Endodermal cell (in vitro differentiated cells): ENCODE data around the gene PRKACA. TPM values are rescaled to one million over a fixed set of nuclear protein-coding genes. Genes with fewer than 3 reads are reported as not detected.
A peak's percentile ranks its signal among the peaks of the same experiment; 100 is the strongest.

Experiments
- DNase-seq: peaks from one replicate; pipeline ENCODE4 v3.0.0-alpha.2; 2017
- H3K27ac ChIP-seq: 2 replicates; pipeline ENCODE4 v1.5.1; 2013; ENCODE audit warnings: mild to moderate bottlenecking, low read depth, low read length, moderate library complexity
- H3K27me3 ChIP-seq: 2 replicates; pipeline ENCODE4 v1.6.1; 2013; ENCODE audit warnings: mild to moderate bottlenecking, low read length, moderate library complexity; ENCODE audit not compliant: insufficient read depth, control insufficient read depth, poor library complexity, severe bottlenecking
- H3K36me3 ChIP-seq: 2 replicates; pipeline ENCODE4 v1.7.0; 2013; ENCODE audit warnings: mild to moderate bottlenecking, low read length, moderate library complexity; ENCODE audit not compliant: control insufficient read depth, insufficient read depth
- H3K4me1 ChIP-seq: one replicate; pipeline ENCODE4 v1.7.0; 2013; ENCODE audit warnings: low read length; ENCODE audit not compliant: control insufficient read depth, insufficient read depth
- H3K4me3 ChIP-seq: 2 replicates; pipeline ENCODE4 v1.5.1; 2013; ENCODE audit warnings: mild to moderate bottlenecking, low read length, moderate library complexity
- H3K9ac ChIP-seq: 2 replicates; pipeline ENCODE4 v1.6.1; 2013; ENCODE audit warnings: mild to moderate bottlenecking, low read length, moderate library complexity; ENCODE audit not compliant: poor library complexity, severe bottlenecking; ENCODE audit errors: extremely low read depth
- H3K9me3 ChIP-seq: 2 replicates; pipeline ENCODE4 v1.6.1; 2013; ENCODE audit warnings: mild to moderate bottlenecking, low read length, moderate library complexity; ENCODE audit not compliant: control insufficient read depth
- H3K27ac Mint-ChIP-seq: 2 replicates; pipeline ENCODE4 v1.8.0; 2020; ENCODE audit warnings: mixed read lengths
- H3K27me3 Mint-ChIP-seq: 2 replicates; pipeline ENCODE4 v1.8.0; 2021; ENCODE audit warnings: mild to moderate bottlenecking, mixed read lengths; ENCODE audit not compliant: insufficient read depth
- H3K36me3 Mint-ChIP-seq: 2 replicates; pipeline ENCODE4 v1.8.0; 2020; ENCODE audit warnings: low read depth, mixed read lengths
- H3K4me1 Mint-ChIP-seq: 2 replicates; pipeline ENCODE4 v1.8.0; 2020; ENCODE audit warnings: mixed read lengths
- H3K4me3 Mint-ChIP-seq: 2 replicates; pipeline ENCODE4 v1.8.0; 2020; ENCODE audit warnings: mild to moderate bottlenecking, moderate library complexity, mixed read lengths
- H3K9me3 Mint-ChIP-seq: 2 replicates; pipeline ENCODE4 v1.8.0; 2020; ENCODE audit warnings: mild to moderate bottlenecking, mixed read lengths
- CTCF ChIP-seq: fragments of 200-600 bp; sonication (generic); conservative IDR thresholded peaks from 2 replicates; pipeline ENCODE4 v1.5.0; 2021; ENCODE audit warnings: antibody characterized with exemption, mild to moderate bottlenecking
- WGBS, 2 experiments: methylation state at CpG; one replicate each; pipeline versions ENCODE4 v1.1.5 to v1.1.7; 2013; ENCODE audit warnings: missing lambda C conversion rate in 2 of 2, mixed read lengths in 1 of 2; ENCODE audit not compliant: insufficient coverage in 1 of 2, insufficient read length in 1 of 2; 5-methylcytosine and 5-hydroxymethylcytosine counted together
- total RNA-seq, 2 donors: library from RNA; stranded (reverse); fragmentation: NEBNext Ultra II Directional in 1 of 2; extraction: Animal tissue kit (Norgen Biotek cat#: 25700) in 1 of 2; gene quantifications; 2 replicates in 1 of 2; 3 replicates in 1 of 2; pipeline ENCODE4 v1.2.1, GENCODE V29; 2021

Gene PRKACA
- total RNA-seq, 2 donors from 2014 or later, result 62.1 to 73.8 TPM

- H3K4me1 Mint-ChIP-seq, result peaks cover 14% of the 10 kb centered on the region
- WGBS, 2 experiments, result 58 to 77% methylated on average over 9 to 12 of the region's 12 CpGs
- Histone ChIP-seq H3K27ac (no peak overlapping the region), H3K9me3 (no peaks in the 10 kb centered on the region), H3K9ac (no peak overlapping the region), H3K36me3 (no peaks in the 10 kb centered on the region), H3K4me3 (no peak overlapping the region), H3K4me1 (peaks cover 12% of the 10 kb centered on the region), H3K27me3 (no peaks in the 10 kb centered on the region)
- H3K4me3 Mint-ChIP-seq, result no peak overlapping the region
- peak overlapping the region; percentile 58 for H3K27ac Mint-ChIP-seq
- no peaks in the 10 kb centered on the region for H3K9me3 Mint-ChIP-seq
- no peaks in the 10 kb centered on the region for H3K36me3 Mint-ChIP-seq
- TF ChIP-seq CTCF, result no peak
- H3K27me3 Mint-ChIP-seq, result no peaks in the 10 kb centered on the region
- DNase-seq, result no peak
Observed at GRCh38 chr19:14112809-14113385, 4.7 kb downstream of the PRKACA start.

- no peak for DNase-seq
- Mint-ChIP-seq H3K4me3 (no peak overlapping the region), H3K27me3 (no peaks in the 10 kb centered on the region), H3K36me3 (no peaks in the 10 kb centered on the region), H3K27ac (no peak overlapping the region), H3K4me1 (peaks cover 14% of the 10 kb centered on the region), H3K9me3 (no peaks in the 10 kb centered on the region)
- no peaks in the 10 kb centered on the region for H3K27me3 ChIP-seq
- TF ChIP-seq CTCF, result no peak
- WGBS, 2 experiments, result 87 to 88% methylated on average over 7 to 12 of the region's 12 CpGs
- no peak overlapping the region for H3K27ac ChIP-seq
- H3K4me3 ChIP-seq, result no peak overlapping the region
- peaks cover 12% of the 10 kb centered on the region for H3K4me1 ChIP-seq
- no peaks in the 10 kb centered on the region for H3K36me3 ChIP-seq
- no peaks in the 10 kb centered on the region for H3K9me3 ChIP-seq
- H3K9ac ChIP-seq, result no peak overlapping the region
Observed at GRCh38 chr19:14112051-14112808, 5.3 kb downstream of the PRKACA start.

- no peaks in the 10 kb centered on the region for H3K9me3 ChIP-seq
- H3K27ac Mint-ChIP-seq, result no peak overlapping the region
Observed at GRCh38 chr19:14111486-14111885, 6.1 kb downstream of the PRKACA start.

More at GRCh38 chr19:14111486-14111885, 6.1 kb downstream of the PRKACA start:
- H3K4me3 Mint-ChIP-seq, result no peak overlapping the region
- Histone ChIP-seq H3K27me3 (no peaks in the 10 kb centered on the region), H3K36me3 (no peaks in the 10 kb centered on the region), H3K27ac (no peak overlapping the region), H3K4me3 (no peak overlapping the region), H3K4me1 (peaks cover 10% of the 10 kb centered on the region), H3K9ac (no peak overlapping the region)
- no peaks in the 10 kb centered on the region for H3K27me3 Mint-ChIP-seq
- no peak for TF ChIP-seq CTCF
- no peaks in the 10 kb centered on the region for H3K9me3 Mint-ChIP-seq
- peaks cover 3% of the 10 kb centered on the region for H3K36me3 Mint-ChIP-seq
- WGBS, 2 experiments, result 89 to 100% methylated on average over 1 of the region's 1 CpG
- peaks cover 11% of the 10 kb centered on the region for H3K4me1 Mint-ChIP-seq
- no peak for DNase-seq
